Measurements from ENCODE around the gene MYO10.

Gene MYO10

DNA sequence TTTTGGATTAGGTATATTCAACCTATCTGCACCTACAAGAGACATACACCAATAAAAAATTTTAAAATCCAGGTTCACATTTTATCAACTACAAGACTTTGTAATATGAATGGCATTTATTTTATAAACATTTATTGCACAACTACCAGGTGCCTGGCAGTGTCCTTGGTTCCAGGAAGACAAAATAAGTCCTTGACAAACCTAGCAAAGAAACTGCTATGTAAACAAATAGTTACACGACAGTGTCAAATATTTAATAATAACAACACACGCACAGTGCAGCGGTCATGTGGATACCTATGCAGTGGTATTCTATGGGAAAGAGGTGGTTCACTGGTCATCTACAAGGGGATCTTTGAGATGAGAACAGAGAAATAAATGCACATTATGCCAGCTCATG is 120.7 kb downstream of the MYO10 start:
- no peaks in the 10 kb centered on the region for H3K79me2 ChIP-seq (ENCODE audit: insufficient read depth, low read length)
- H3K4me2 ChIP-seq (ENCODE audit: insufficient read depth, low read length), result no peak overlapping the region

DNA sequence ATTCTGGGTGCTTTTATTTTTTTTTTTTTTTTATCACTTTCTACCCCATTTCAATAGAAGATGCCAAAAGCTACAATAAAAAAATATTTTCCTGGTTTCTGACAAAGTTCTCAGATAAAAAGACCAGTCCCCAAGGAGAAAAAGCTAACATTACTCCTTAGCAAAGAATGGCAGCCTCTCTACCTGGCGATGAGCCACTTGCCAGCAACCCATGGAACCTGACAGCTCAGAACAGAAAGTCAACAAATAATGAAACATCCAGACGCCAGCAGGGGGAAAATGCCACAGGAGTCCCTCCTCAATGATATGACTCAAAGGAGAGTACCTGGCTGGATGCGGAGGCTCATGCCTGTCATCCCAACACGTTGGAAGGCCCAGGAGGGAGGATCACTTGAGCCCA is 123.2 kb downstream of the MYO10 start:
- TF ChIP-seq CTCF (IDR thresholded peaks at IDR 0.05; ENCODE audit: borderline replicate concordance, extremely low read depth, low read length, poor library complexity, severe bottlenecking) (no peak), EZH2 (IDR thresholded peaks at IDR 0.05; ENCODE audit: borderline replicate concordance, low read depth, low read length, severe bottlenecking) (no peak)
- no peak for DNase-seq
- Histone ChIP-seq H3K4me3 (ENCODE audit: low read depth in 1 of 2, low read length in 2 of 2) (no peak overlapping the region), H3K9me3 (ENCODE audit: insufficient read depth, low read length, severe bottlenecking) (no peaks in the 10 kb centered on the region), H3K27ac (ENCODE audit: low read length) (no peak overlapping the region), H3K9ac (ENCODE audit: low read depth, low read length) (no peak overlapping the region), H2AFZ (ENCODE audit: low read depth, low read length) (no peak overlapping the region), H4K20me1 (ENCODE audit: insufficient read depth, low read length) (no peaks in the 10 kb centered on the region), H3K79me2 (ENCODE audit: insufficient read depth, low read length) (no peaks in the 10 kb centered on the region), H3K4me2 (ENCODE audit: insufficient read depth, low read length) (no peak overlapping the region), H3K4me1 (ENCODE audit: insufficient read depth, low read length) (no peaks in the 10 kb centered on the region), H3K27me3 (ENCODE audit: insufficient read depth, low read length, poor library complexity) (no peaks in the 10 kb centered on the region), H3K36me3 (ENCODE audit: insufficient read depth, low read length) (no peaks in the 10 kb centered on the region)
- no peak for ATAC-seq (ENCODE audit: insufficient read depth, low read depth)

More for the DNA sequence above, 120.7 kb downstream of the MYO10 start:
- H3K4me3 ChIP-seq (ENCODE audit: low read depth in 1 of 2, low read length in 2 of 2), result no peak overlapping the region
- ATAC-seq (ENCODE audit: insufficient read depth, low read depth) (no peak), DNase-seq (no peak)
- H4K20me1 ChIP-seq (ENCODE audit: insufficient read depth, low read length), result no peaks in the 10 kb centered on the region
- no peak overlapping the region for H3K27ac ChIP-seq (ENCODE audit: low read length)
- TF ChIP-seq EZH2 (IDR thresholded peaks at IDR 0.05; ENCODE audit: borderline replicate concordance, low read depth, low read length, severe bottlenecking) (no peak), CTCF (IDR thresholded peaks at IDR 0.05; ENCODE audit: borderline replicate concordance, extremely low read depth, low read length, poor library complexity, severe bottlenecking) (no peak)
- H3K36me3 ChIP-seq (ENCODE audit: insufficient read depth, low read length), result no peaks in the 10 kb centered on the region
- no peak overlapping the region for H3K9ac ChIP-seq (ENCODE audit: low read depth, low read length)
- no peaks in the 10 kb centered on the region for H3K4me1 ChIP-seq (ENCODE audit: insufficient read depth, low read length)
- no peaks in the 10 kb centered on the region for H3K27me3 ChIP-seq (ENCODE audit: insufficient read depth, low read length, poor library complexity)
- H3K9me3 ChIP-seq (ENCODE audit: insufficient read depth, low read length, severe bottlenecking), result no peaks in the 10 kb centered on the region
- no peak overlapping the region for H2AFZ ChIP-seq (ENCODE audit: low read depth, low read length)

GRCh38 chr5:16812448-16812847 is 123.6 kb downstream of the MYO10 start:
- no peak overlapping the region for H3K27ac ChIP-seq (ENCODE audit: low read length)
- H3K4me2 ChIP-seq (ENCODE audit: insufficient read depth, low read length), result no peak overlapping the region
- H3K27me3 ChIP-seq (ENCODE audit: insufficient read depth, low read length, poor library complexity), result no peaks in the 10 kb centered on the region
- H3K36me3 ChIP-seq (ENCODE audit: insufficient read depth, low read length), result no peaks in the 10 kb centered on the region
- TF ChIP-seq CTCF (IDR thresholded peaks at IDR 0.05; ENCODE audit: borderline replicate concordance, extremely low read depth, low read length, poor library complexity, severe bottlenecking), result no peak
- TF ChIP-seq EZH2 (IDR thresholded peaks at IDR 0.05; ENCODE audit: borderline replicate concordance, low read depth, low read length, severe bottlenecking), result no peak
- no peaks in the 10 kb centered on the region for H3K4me1 ChIP-seq (ENCODE audit: insufficient read depth, low read length)
- H4K20me1 ChIP-seq (ENCODE audit: insufficient read depth, low read length), result no peaks in the 10 kb centered on the region
- H3K79me2 ChIP-seq (ENCODE audit: insufficient read depth, low read length), result no peaks in the 10 kb centered on the region
- no peaks in the 10 kb centered on the region for H3K9me3 ChIP-seq (ENCODE audit: insufficient read depth, low read length, severe bottlenecking)
- no peak overlapping the region for H2AFZ ChIP-seq (ENCODE audit: low read depth, low read length)
- no peak overlapping the region for H3K9ac ChIP-seq (ENCODE audit: low read depth, low read length)
- no peak for DNase-seq
- H3K4me3 ChIP-seq (ENCODE audit: low read depth in 1 of 2, low read length in 2 of 2), result no peak overlapping the region
- no peak for ATAC-seq (ENCODE audit: insufficient read depth, low read depth)
